K562 (cell line): ENCODE data around the gene TTC33. TPM values are rescaled to one million over a fixed set of nuclear protein-coding genes. Genes with fewer than 3 reads are reported as not detected.
A peak's percentile ranks its signal among the peaks of the same experiment; 100 is the strongest.

ENCODE experiments used
- CTBP1 ChIP-seq: fragments of 450-650 bp; IDR thresholded peaks from 2 replicates; pipeline ENCODE4 v1.6.1; 2016; ENCODE audit warnings: borderline replicate concordance
- CXXC5 ChIP-seq: fragments of 250-450 bp; sonication (Bioruptor Pico); IDR thresholded peaks from 2 replicates; pipeline ENCODE4 v1.8.0; 2022; ENCODE audit warnings: inconsistent platforms, mild to moderate bottlenecking, moderate library complexity
- ELF1 ChIP-seq: fragments of 200-800 bp; sonication (Bioruptor generic); IDR thresholded peaks from 2 replicates; pipeline ENCODE4 v1.6.1; 2016; ENCODE audit warnings: missing genetic modification characterization, missing compliant biosample characterization
- ETV6 ChIP-seq, 3 experiments: fragments of 150-350 bp in 1 of 3; sonication (generic) in 1 of 3; formaldehyde crosslinking in 1 of 3; IDR thresholded peaks; 2 replicates each; pipeline versions ENCODE4 v1.6.1 to v1.8.0; 2014 to 2022; ENCODE audit warnings: borderline replicate concordance in 2 of 3, low read depth in 2 of 3, antibody characterized with exemption in 1 of 3, low read length in 1 of 3, mild to moderate bottlenecking in 1 of 3, missing genetic modification reagents in 1 of 3
- HDAC1 ChIP-seq, 2 experiments: fragments of 450-650 bp; IDR thresholded peaks; 2 replicates each; pipeline ENCODE4 v1.6.1; 2016 to 2017; ENCODE audit warnings: inconsistent platforms in 1 of 2, mild to moderate bottlenecking in 1 of 2, moderate library complexity in 1 of 2
- LCOR ChIP-seq: sonication (generic); formaldehyde crosslinking; IDR thresholded peaks from 2 replicates; pipeline ENCODE4 v1.8.0; 2022; ENCODE audit warnings: mild to moderate bottlenecking, missing genetic modification reagents
- MAZ ChIP-seq, 2 experiments: fragments of 450-650 bp in 1 of 2; sonication (generic) in 1 of 2; formaldehyde crosslinking; IDR thresholded peaks in 1 of 2; conservative IDR thresholded peaks in 1 of 2; 2 replicates each; pipeline versions ENCODE4 v1.4.0 to v1.5.0; 2020; ENCODE audit warnings: mild to moderate bottlenecking in 1 of 2, missing genetic modification reagents in 1 of 2
- NCOA1 ChIP-seq: fragments of 450-650 bp; IDR thresholded peaks from 2 replicates; pipeline ENCODE4 v1.6.1; 2016; ENCODE audit warnings: low read depth
- NR3C1 ChIP-seq: sonication (generic); formaldehyde crosslinking; IDR thresholded peaks from 2 replicates; pipeline ENCODE4 v1.8.1; 2022; ENCODE audit warnings: missing genetic modification reagents
- NUFIP1 ChIP-seq: fragments of 450-650 bp; IDR thresholded peaks from 2 replicates; pipeline ENCODE4 v1.6.1; 2018; ENCODE audit not compliant: partially characterized antibody
- POLR2AphosphoS5 ChIP-seq: IDR thresholded peaks from 2 replicates; pipeline ENCODE4 v1.6.1; 2011; ENCODE audit warnings: mild to moderate bottlenecking, low read depth, low read length, moderate library complexity; ENCODE audit not compliant: control insufficient read depth, insufficient read depth
- PYGO2 ChIP-seq: fragments of 450-650 bp; IDR thresholded peaks from 2 replicates; pipeline ENCODE4 v1.6.1; 2016; ENCODE audit warnings: mild to moderate bottlenecking, missing genetic modification characterization, moderate library complexity, missing compliant biosample characterization
- RFX1 ChIP-seq: fragments of 450-650 bp; IDR thresholded peaks from 2 replicates; pipeline ENCODE4 v1.6.1; 2016; ENCODE audit warnings: mild to moderate bottlenecking, moderate library complexity
- SAP30 ChIP-seq: fragments of 200-600 bp; sonication (generic); IDR thresholded peaks from 2 replicates; pipeline ENCODE4 v1.6.1; 2012; ENCODE audit warnings: borderline replicate concordance, low read depth, mild to moderate bottlenecking, moderate library complexity, low read length, control low read depth, inconsistent platforms; ENCODE audit not compliant: insufficient read depth, poor library complexity, severe bottlenecking
- SIN3A ChIP-seq, 2 experiments: fragments of 150-350 bp in 1 of 2; IDR thresholded peaks; 2 replicates each; pipeline ENCODE4 v1.6.1; 2011 to 2016; ENCODE audit warnings: borderline replicate concordance in 2 of 2, low read depth in 2 of 2, low read length in 2 of 2, mild to moderate bottlenecking in 2 of 2, moderate library complexity in 2 of 2; ENCODE audit not compliant: control insufficient read depth in 1 of 2
- ZNF217 ChIP-seq: sonication (generic); formaldehyde crosslinking; IDR thresholded peaks from 2 replicates; pipeline ENCODE4 v1.8.0; 2022; ENCODE audit warnings: mild to moderate bottlenecking, missing genetic modification reagents
- ZNF263 ChIP-seq: sonication (generic); formaldehyde crosslinking; IDR thresholded peaks from 2 replicates; pipeline ENCODE4 v1.8.0; 2022; ENCODE audit warnings: mild to moderate bottlenecking, missing genetic modification reagents, borderline replicate concordance
- ZNF274 ChIP-seq: IDR thresholded peaks from 2 replicates; pipeline ENCODE4 v1.6.1; 2011; ENCODE audit warnings: low read depth, mild to moderate bottlenecking, low read length, moderate library complexity, borderline replicate concordance
- ZNF384 ChIP-seq: IDR thresholded peaks from 2 replicates; pipeline ENCODE4 v1.6.1; 2012; ENCODE audit warnings: low read depth, low read length, improper control_type of control experiment
- polyA plus RNA-seq, 8 experiments: library from polyadenylated mRNA; depleted of rRNA in 4 of 8; stranded (reverse) in 5 of 8; unstranded in 3 of 8; fragments of >200 nt; fragmentation: Nextera tagmentation in 2 of 8; fragmentation: Illumina TruSeq in 1 of 8; extraction: Ambion mirVana in 2 of 8; extraction: Trizol in 1 of 8; gene quantifications; 2 replicates each; pipeline versions ENCODE4 v1.2.1 to v1.2.3, GENCODE V29; 2011 to 2014; ENCODE audit warnings: inconsistent platforms in 1 of 8, missing spikeins in 1 of 8
- total RNA-seq, 7 experiments: library from RNA; depleted of rRNA in 6 of 7; stranded (reverse); fragments of >200 nt in 6 of 7; fragmentation: Illumina TruSeq in 2 of 7; extraction: Trizol in 2 of 7; gene quantifications; 2 replicates each; pipeline versions ENCODE4 v1.2.1 to v1.2.3, GENCODE V29; 2011 to 2021; ENCODE audit warnings: low replicate concordance in 1 of 7
- TF ChIP-seq, protein P1 (sequence below): sonication (generic); formaldehyde crosslinking; IDR thresholded peaks from 2 replicates; pipeline ENCODE4 v1.8.0; 2022; ENCODE audit warnings: missing genetic modification reagents, mild to moderate bottlenecking, moderate library complexity, borderline replicate concordance
- TF ChIP-seq, protein P2 (sequence below): sonication (generic); formaldehyde crosslinking; IDR thresholded peaks from 2 replicates; pipeline ENCODE4 v1.8.0; 2022; ENCODE audit warnings: mild to moderate bottlenecking, missing genetic modification reagents
- TF ChIP-seq, protein P3 (sequence below): sonication (generic); formaldehyde crosslinking; IDR thresholded peaks from 2 replicates; pipeline ENCODE4 v1.9.0; 2022; ENCODE audit warnings: mild to moderate bottlenecking, missing genetic modification reagents

The TTC33 gene
- total and polyA plus RNA-seq, 9 of the 15 experiments (the other 6 are each of a cell fraction or from before 2014, with no cell fraction given) = 11.5 to 24.9 (median 21.1) TPM

DNA sequence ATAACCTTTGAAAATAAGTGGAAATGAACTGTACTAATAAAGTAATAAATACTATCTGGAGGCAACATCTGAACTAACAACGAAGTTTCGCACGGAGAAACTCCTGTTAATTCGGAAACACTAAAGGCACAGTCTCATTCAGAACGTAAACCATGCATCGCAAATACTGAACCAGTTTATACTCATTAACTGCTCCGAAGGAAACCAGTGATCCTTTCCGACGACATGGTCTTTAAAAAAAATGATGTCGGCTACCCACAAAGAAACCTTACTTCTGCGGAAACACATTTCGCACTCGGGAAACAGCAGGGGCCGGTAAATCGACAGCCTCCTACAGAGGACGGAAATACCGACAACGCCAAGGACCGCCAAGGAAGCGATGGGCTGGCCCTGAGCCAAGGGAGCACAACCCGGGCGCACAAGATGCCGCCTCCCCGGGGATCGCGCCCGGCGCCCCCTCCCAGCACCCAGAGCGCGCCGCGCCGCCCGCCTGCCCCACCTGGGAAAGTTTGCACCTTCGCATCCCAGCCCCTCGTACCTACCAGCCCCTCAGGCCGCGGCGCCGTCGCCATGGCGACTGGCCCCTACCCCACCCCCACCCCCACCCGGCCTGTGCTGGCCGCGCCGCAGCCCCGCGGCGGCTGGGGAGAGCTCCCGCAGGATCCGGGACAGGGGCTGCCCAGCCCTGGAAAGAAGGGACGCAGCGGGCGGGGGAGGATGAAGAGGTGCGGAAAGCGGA lies 41.7 kb upstream of the TTC33 start (continued):
- TF ChIP-seq ZNF217 = no peak
- TF ChIP-seq, protein P1, sequence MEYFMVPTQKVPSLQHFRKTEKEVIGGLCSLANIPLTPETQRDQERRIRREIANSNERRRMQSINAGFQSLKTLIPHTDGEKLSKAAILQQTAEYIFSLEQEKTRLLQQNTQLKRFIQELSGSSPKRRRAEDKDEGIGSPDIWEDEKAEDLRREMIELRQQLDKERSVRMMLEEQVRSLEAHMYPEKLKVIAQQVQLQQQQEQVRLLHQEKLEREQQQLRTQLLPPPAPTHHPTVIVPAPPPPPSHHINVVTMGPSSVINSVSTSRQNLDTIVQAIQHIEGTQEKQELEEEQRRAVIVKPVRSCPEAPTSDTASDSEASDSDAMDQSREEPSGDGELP (CRISPR knock-in tag) = peak; percentile 11; the same call in 1 of the 2 replicates
- no peak for TF ChIP-seq PYGO2 (tag)
- TF ChIP-seq HDAC1 (IDR thresholded peaks at IDR 0.05) = peak in 1 of 2 experiments; percentile 80; a peak in 2 of 4 replicates
- peak; percentile 21 to 59; a peak in 1 of 4 replicates for TF ChIP-seq ETV6 (IDR thresholded peaks at IDR 0.05; ENCODE audit: borderline replicate concordance in 1 of 2, low read depth in 2 of 2, low read length in 1 of 2)
- no peak for TF ChIP-seq ETV6 (CRISPR knock-in tag; IDR thresholded peaks at IDR 0.05; ENCODE audit: borderline replicate concordance)
- no peak for TF ChIP-seq NCOA1
- TF ChIP-seq, protein P2, sequence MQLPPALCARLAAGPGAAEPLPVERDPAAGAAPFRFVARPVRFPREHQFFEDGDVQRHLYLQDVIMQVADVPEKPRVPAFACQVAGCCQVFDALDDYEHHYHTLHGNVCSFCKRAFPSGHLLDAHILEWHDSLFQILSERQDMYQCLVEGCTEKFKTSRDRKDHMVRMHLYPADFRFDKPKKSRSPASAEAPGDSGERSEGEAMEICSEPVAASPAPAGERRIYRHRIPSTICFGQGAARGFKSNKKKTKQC (CRISPR knock-in tag) = 0 out of 2 replicates have a peak, but pooled peaks have one; percentile 8
- TF ChIP-seq CTBP1 = peak; percentile 76; the same call in 1 of the 2 replicates
- TF ChIP-seq NR3C1 (CRISPR knock-in tag) = 0 out of 2 replicates have a peak, but pooled peaks have one; percentile 30
- TF ChIP-seq NUFIP1 = peak; percentile 55
- peak; percentile 81 for TF ChIP-seq RFX1
- no peak for TF ChIP-seq ZNF384
- TF ChIP-seq SAP30 = peak; percentile 5
- peak; percentile 63; the same call in 1 of the 2 replicates for TF ChIP-seq CXXC5 (CRISPR knock-in tag)
- peak in 1 of 2 experiments; percentile 49; a peak in 2 of 4 replicates for TF ChIP-seq SIN3A (IDR thresholded peaks at IDR 0.05; ENCODE audit: borderline replicate concordance in 2 of 2, control insufficient read depth in 1 of 2, low read depth in 2 of 2, low read length in 2 of 2)
- 0 out of 2 replicates have a peak, but pooled peaks have one; percentile 2 for TF ChIP-seq POLR2AphosphoS5
- no peak for TF ChIP-seq ZNF274
- no peak for TF ChIP-seq ELF1 (tag)
- TF ChIP-seq MAZ (CRISPR knock-in tag; conservative IDR thresholded peaks at IDR 0.05 in 1 of 2, IDR thresholded peaks at IDR 0.05 in 1 of 2) = peak in 1 of 2 experiments; percentile 24; a peak in 3 of 4 replicates
- 0 out of 2 replicates have a peak, but pooled peaks have one; percentile 51 for TF ChIP-seq LCOR
- peak; percentile 90 for TF ChIP-seq ZNF263
- TF ChIP-seq, protein P3, sequence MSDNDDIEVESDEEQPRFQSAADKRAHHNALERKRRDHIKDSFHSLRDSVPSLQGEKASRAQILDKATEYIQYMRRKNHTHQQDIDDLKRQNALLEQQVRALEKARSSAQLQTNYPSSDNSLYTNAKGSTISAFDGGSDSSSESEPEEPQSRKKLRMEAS = 0 out of 2 replicates have a peak, but pooled peaks have one; percentile 44
